Astrocyte (in vitro differentiated cells and primary cell): ENCODE results near the gene SLC1A1.

Source experiments
- EZH2 ChIP-seq: IDR thresholded peaks from 2 replicates; pipeline ENCODE4 v1.6.1; 2012; ENCODE audit warnings: mild to moderate bottlenecking, low read length, inconsistent platforms; ENCODE audit not compliant: insufficient read depth
- TF ChIP-seq, protein P1 (sequence below): IDR thresholded peaks from 2 replicates; pipeline ENCODE4 v1.5.1; 2011; ENCODE audit warnings: low read depth, mild to moderate bottlenecking, inconsistent platforms, low read length, moderate library complexity; ENCODE audit not compliant: insufficient read depth

DNA sequence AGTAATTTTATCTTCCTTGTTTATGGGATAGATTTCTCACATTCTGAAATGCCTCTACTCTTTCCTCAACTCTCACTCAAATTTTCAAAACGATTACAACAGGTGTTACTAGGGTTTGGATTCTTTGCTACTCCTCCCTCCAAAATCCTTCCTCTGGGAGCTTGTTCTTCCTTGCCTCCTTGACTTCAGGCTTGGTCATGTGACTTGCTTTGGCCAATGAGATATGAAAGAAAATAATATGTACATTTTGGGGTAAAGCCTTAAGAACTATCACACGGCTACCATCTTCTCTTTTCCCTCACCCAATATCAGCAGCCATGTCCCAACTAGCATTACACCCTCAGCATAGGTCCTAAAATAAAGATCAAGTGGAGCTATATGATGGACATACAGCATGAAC is 28.8 kb upstream of the SLC1A1 start:
- TF ChIP-seq, protein P1, sequence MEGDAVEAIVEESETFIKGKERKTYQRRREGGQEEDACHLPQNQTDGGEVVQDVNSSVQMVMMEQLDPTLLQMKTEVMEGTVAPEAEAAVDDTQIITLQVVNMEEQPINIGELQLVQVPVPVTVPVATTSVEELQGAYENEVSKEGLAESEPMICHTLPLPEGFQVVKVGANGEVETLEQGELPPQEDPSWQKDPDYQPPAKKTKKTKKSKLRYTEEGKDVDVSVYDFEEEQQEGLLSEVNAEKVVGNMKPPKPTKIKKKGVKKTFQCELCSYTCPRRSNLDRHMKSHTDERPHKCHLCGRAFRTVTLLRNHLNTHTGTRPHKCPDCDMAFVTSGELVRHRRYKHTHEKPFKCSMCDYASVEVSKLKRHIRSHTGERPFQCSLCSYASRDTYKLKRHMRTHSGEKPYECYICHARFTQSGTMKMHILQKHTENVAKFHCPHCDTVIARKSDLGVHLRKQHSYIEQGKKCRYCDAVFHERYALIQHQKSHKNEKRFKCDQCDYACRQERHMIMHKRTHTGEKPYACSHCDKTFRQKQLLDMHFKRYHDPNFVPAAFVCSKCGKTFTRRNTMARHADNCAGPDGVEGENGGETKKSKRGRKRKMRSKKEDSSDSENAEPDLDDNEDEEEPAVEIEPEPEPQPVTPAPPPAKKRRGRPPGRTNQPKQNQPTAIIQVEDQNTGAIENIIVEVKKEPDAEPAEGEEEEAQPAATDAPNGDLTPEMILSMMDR, result no peak
- no peak for TF ChIP-seq EZH2
